Suprapubic skin (tissue), 4 donors: ENCODE data around the gene ZNF184.

Experiments used
- CTCF ChIP-seq, 2 donors: fragments of 200-600 bp in 1 of 2; fragments of 450-650 bp in 1 of 2; sonication (generic) in 1 of 2; IDR thresholded peaks; one replicate each; pipeline ENCODE4 v1.5.1; 2016 to 2019; ENCODE audit warnings: antibody characterized with exemption in 2 of 2, mild to moderate bottlenecking in 1 of 2, moderate library complexity in 1 of 2
- EP300 ChIP-seq: sonication (generic); formaldehyde crosslinking; IDR thresholded peaks from one replicate; pipeline ENCODE4 v1.6.1; 2017; ENCODE audit warnings: antibody characterized with exemption
- POLR2A ChIP-seq, 2 donors: fragments of 450-650 bp; IDR thresholded peaks; one replicate each; pipeline ENCODE4 v1.6.1; 2017; ENCODE audit warnings: antibody characterized with exemption in 2 of 2, mild to moderate bottlenecking in 2 of 2, moderate library complexity in 2 of 2
- POLR2AphosphoS5 ChIP-seq, 3 donors: sonication (generic); formaldehyde crosslinking; IDR thresholded peaks; one replicate each; pipeline ENCODE4 v1.6.1; 2017; ENCODE audit warnings: antibody characterized with exemption in 3 of 3

GRCh38 chr6:27518881-27519795 lies 46.2 kb upstream of the ZNF184 start:
- TF ChIP-seq CTCF (IDR thresholded peaks at IDR 0.05) (peak; percentile 51 to 71), POLR2A (IDR thresholded peaks at IDR 0.05) (no peak), EP300 (no peak), POLR2AphosphoS5 (IDR thresholded peaks at IDR 0.05) (no peak)
